CD4-positive, alpha-beta T cell treated with Interleukin-4 for 1 hour (primary cell): ENCODE results near the gene FBXL19.
"Not testable (repeated sequence)": the region's sequence is repeated elsewhere in the genome, so short reads cannot be mapped to it uniquely, and the experiment has no call there.

Source experiments
- DNase-seq, 2 donors: peaks; one replicate each; pipeline ENCODE4 v3.0.0-alpha.2; 2020 to 2022

The FBXL19 gene

GRCh38 chr16:30922420-30922959, 882 bp upstream of the FBXL19 start:
- DNase-seq = peak; percentile 100

DNA sequence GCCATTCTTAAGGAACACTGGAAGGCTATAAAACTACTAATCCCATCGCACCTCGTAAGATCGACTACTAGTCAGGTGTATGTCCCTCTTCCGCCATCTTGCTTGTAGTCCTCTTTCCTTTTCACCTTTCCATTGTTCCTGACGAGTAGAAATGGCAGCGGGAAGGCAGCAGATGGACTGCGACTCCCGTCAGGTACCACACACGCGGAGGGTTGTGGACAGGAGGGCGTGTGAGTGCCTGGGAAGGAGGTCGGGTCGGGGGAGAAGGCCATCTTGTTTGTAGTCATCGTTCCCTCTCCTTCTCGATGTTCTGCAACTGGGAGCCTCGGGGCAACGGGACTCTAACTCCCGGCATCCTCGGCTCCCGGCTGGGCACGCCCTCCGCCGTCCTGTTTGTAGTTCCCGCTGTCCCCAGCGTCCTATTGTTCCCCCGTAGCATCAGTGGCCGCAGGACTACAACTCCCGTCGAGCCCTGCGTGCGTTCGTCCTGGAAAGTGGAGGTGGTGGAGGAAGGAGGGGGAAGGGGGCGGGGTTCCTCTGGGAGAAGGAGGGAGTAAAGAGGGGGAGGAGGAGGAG, 324 bp upstream of the FBXL19 start:
- peak; percentile 98 for DNase-seq

DNA sequence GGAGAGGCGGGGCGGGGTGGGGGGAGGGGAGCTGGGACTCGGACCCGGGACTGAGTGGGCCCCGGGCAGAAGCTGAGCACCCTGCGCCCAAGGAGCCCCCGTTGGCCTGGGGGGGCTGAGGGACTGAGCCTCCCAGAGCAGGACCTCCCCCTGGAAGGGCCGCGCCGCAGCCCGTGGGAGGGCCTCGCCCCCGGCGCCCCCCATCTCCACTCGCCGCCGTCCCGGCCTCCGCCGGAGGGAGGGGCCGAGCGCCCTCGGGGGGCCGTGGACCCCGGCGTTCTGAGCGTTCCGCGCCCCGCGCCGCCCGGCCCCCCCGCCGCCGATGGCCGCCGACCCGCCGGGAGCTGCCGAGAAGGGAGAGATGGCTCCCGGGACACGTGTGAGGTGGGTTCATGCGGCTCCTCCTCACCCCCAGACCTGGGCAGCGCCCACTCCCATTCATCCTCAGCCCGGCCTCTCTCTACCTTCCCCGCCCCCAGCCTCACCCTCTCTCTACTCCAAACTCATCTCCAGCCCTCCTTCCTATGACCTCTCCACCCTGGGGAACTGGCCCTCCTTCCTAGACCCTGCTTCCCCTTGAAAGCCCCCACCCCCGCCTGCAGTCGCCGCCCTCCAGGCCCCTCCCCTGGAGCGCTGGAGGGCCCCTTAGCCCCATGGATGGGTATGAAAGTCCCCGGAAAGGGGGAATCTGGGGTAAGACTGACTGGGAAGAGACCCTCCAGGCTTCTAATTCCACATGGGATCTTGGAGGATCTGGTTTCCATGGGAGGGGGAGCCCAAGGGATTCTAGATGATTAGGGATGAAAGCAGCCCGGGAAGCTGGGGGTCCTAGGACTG, 922 bp downstream of the FBXL19 start:
- no peak for DNase-seq

DNA sequence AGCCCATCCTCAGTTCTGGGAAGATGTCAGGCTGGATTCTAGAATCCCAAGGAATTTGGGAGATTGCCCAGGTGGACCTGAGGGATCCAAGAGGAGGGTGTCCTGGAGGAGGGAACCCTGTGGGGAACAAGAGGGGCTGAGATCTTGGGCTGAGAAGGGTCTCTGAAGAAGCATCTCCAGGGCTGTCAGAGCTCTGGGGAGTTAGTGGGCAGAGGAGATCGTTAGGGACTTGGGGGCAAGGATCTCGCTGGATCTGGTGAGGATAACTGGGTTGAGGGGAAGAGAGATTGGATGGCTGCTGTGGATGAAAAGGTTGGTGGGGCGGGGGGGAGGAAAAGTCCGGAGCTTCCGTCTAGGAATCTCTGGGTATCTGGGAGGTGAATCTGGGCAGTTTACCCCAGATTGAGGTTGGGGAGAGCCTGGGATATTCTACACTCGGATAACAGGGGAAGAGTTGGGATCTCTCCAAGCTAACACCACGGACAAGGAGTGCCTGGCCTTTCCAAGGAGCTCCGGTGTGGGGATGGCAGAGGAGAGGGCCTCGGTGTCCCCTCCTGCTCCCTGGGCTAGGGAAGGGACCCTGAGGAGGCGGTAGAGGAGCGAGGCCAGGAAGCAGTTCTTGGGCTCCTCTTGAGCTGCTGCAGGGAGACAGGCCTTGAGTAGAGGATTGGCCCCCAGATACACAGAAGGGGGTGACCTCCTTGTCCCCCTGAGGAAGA, 1.7 kb downstream of the FBXL19 start:
- DNase-seq = no peak

GRCh38 chr16:30925632-30925987, 2.2 kb downstream of the FBXL19 start:
- DNase-seq = no peak

- DNase-seq = no peak
Measured at GRCh38 chr16:30925995-30926811, 2.8 kb downstream of the FBXL19 start.

DNA sequence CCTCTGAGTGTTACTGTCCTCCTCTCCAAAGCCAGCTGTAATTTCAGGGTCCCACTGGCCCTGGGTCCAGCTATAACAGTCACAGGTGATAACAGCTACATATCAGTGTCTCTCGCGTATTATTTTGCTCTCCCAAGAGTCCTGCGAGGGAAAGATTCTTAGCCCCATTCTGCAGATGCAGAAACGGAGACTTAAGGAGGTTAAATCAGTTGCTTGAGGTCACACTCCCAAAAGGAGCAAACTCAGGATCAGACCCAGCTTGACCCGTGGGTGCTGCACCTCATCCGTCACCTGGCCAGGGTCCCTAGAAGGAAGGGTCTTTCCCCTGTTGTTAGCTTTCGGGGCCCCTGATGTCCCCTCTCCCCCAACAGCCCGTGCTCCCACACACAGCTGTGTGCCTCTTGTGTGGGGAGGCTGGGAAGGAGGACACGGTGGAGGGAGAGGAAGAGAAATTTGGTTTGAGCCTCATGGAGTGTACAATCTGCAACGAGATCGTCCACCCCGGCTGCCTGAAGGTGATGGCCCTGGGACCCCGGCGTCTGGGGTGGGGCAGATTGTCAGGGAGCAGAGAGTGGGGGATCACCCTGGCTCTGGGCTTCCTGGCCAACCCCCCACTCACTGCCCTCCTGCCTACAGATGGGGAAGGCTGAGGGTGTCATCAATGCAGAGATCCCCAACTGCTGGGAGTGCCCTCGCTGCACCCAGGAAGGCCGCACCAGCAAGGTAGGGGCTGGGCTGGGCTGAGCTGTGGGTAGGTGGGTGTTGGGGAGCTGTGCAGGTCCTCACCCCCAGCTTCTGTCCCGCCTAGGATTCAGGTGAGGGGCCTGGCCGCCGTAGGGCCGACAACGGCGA, 3.8 kb downstream of the FBXL19 start:
- no peak for DNase-seq

- peak; percentile 47 to 59 for DNase-seq
Measured at GRCh38 chr16:30927789-30928378, 4.5 kb downstream of the FBXL19 start.

- DNase-seq = no peak
Measured at GRCh38 chr16:30928390-30928789, 5.0 kb downstream of the FBXL19 start.

- no peak for DNase-seq
Measured at GRCh38 chr16:30929167-30929566, 5.8 kb downstream of the FBXL19 start.

DNA sequence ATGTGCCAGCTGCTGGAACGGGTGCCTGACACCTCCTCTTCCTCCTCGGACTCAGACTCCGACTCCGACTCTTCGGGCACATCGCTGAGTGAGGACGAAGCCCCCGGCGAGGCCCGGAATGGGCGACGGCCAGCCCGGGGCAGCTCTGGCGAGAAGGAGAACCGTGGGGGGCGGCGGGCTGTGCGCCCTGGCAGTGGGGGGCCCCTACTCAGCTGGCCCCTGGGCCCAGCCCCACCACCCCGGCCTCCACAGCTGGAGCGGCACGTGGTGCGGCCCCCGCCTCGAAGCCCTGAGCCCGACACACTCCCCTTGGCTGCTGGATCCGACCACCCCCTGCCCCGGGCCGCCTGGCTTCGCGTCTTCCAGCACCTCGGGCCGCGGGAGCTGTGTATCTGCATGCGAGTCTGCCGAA, 6.8 kb downstream of the FBXL19 start:
- DNase-seq = no peak

GRCh38 chr16:30931068-30931650, 7.8 kb downstream of the FBXL19 start:
- DNase-seq = no peak

DNA sequence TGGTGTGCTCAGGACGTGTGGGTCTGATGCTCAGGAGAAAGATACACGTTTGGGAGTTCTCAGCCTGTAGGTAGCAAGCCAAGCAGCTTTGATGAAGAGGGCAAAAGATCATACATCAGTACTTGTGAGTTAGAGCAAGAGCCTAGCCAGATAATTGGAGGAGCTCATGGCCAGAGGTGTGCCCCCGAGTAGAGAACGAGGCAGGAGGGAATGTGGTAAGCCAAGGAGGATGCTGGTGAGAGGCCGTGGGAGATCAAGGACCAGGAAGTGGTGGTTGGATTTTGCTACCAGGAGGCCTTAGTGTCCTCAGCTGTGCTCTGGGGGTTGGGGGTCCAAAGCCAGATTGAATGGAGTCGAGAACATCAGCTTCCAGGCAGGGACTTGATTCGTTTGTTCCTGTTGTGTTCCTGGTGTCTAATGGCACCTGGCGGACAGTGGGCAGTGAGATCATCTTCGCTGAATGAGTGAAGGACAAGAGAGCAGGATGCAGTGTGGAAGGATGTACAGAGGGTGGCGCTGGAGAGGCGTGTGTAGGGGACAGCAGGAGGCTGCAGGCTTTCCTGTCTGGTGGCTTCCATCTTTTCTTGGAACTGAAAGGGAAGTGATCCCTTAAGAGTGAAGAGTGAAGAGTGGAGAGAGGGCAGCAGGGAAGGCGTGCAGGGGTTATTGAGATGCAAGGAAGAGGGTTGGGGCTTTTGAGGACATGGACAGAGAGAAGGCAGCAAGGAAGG, 11.6 kb downstream of the FBXL19 start:
- DNase-seq = peak; percentile 36 to 48

DNA sequence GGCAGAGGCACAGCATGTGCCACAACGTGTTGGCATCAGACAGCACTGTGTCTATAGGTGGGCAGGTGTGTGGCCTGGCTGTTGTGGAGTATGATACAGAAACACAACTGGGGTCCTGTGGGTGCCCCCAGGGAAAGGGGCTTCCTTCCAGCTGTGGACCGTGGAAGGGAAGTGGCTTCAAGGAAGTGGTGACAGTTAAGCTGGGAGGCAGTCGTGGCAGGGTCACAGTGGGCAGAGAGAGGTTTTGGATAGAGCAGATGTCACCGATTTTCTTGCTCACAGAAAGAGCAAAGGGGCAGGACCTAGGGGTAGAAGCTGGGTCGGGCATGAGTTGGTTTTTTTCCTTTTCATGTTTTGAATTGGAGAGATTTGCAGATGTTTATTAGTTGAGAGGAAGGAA, 14.3 kb downstream of the FBXL19 start:
- no peak for DNase-seq

DNA sequence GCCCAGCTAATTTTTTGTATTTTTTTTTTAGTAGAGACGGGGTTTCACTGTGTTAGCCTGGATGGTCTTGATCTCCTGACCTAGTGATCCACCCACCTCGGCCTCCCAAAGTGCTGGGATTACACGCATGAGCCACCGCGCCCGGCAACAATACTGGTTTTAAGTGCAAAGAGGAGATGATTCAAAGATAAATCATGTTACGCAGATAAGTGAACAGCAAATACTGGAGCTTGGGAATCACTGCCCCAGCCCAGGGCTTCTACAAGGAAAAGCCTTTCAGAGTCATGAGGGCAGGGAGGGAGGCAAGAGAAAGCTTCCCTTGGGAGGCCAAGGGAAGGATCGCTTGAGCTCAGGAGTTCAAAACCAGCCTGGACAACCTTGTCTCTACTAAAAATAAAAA, 16.2 kb downstream of the FBXL19 start:
- not testable (repeated sequence) for DNase-seq

GRCh38 chr16:30941600-30942425, 18.4 kb downstream of the FBXL19 start:
- DNase-seq = peak; percentile 75 to 80

DNA sequence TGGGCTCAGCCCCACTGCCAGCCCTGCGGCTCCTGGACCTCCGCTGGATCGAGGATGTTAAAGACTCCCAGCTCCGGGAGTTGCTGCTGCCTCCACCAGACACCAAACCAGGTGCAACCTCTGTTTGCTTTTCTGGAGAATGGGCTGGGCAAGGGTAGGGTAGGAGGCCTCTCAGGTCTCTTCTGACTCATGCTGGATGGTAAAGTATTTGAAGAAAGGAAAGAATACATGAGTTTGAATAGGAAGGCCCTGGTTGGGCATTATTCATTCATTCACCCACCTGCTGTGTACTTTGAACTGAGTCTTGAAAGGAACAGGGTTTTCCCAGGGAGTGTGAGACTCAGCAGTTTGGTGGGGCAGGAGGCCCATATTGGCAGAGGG, 19.0 kb downstream of the FBXL19 start:
- DNase-seq = no peak

- no peak for DNase-seq
Measured at GRCh38 chr16:30944352-30944751, 21.0 kb downstream of the FBXL19 start.
